Frontal cortex (tissue), 4 donors: ENCODE data around the gene SEMA3B. TPM values are rescaled to one million over a fixed set of nuclear protein-coding genes. Genes with fewer than 3 reads are reported as not detected.
"Not testable (repeated sequence)": the region's sequence is repeated elsewhere in the genome, so short reads cannot be mapped to it uniquely, and the experiment has no call there.

Experiments
- DNase-seq, 2 donors: peaks; one replicate each; pipeline ENCODE4 v3.0.0; 2012; ENCODE audit warnings: low spot score in 2 of 2
- FAIRE-seq: peaks from 2 replicates; lab custom pipeline; 2012; peaks lifted over from hg19 to GRCh38; lab: Jason Lieb, UNC
- total RNA-seq: library from RNA; depleted of rRNA; stranded (reverse); fragments of >200 nt; gene quantifications from one replicate; pipeline ENCODE4 v1.2.3, GENCODE V29; 2014
- donor health status: control.
- donor health status: control.
- donor health status: control.

SEMA3B gene
- total RNA-seq, 1 donor from 2014 or later: 2.4 TPM

- FAIRE-seq: no peak
- DNase-seq: no peak
These were observed 31.8 kb upstream of the SEMA3B start for GRCh38 chr3:50237133-50237651.

DNA sequence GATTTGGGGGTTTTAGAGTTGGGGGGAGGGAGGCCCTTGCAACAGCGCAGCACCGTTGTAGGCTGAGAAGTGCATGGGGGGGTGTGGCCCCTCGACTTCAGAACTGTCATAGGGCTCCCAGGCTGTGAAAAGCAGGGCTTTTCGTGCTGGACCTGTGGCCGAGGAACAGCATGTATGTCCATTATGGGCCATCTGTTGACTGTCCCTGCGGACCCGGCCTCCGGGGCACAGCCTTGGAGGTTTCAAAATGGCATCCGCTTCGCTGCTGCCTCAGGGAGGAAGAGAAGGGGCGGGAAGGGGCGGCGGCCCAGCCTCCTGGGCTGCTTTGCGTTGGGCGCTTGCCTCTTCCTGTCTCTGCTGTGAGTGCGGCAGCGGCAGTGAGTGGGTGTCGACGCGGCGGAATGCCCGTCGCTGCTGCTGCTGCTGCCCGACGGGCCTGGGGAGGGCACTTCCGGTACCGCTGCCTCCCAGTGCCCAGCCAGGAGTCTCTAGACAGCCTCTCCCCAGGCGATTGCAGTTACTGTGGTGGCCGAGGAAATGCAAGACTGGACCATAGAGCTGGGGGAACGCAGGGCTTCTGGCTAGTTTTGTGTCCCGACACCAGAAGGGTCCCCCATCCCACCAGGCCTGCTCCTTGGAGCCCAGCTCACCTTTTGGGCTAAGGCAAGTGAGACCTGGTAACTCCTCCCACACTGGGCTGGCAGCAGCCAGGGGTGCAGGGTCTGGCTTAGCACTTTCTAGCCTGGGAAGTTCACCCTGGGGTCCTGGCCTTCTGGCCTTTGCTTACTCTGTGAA lies 31.0 kb upstream of the SEMA3B start:
- no peak for FAIRE-seq

GRCh38 chr3:50238549-50239026 lies 30.4 kb upstream of the SEMA3B start:
- DNase-seq (peak; percentile 68 to 75), FAIRE-seq (no peak)

More for the DNA sequence above, 31.0 kb upstream of the SEMA3B start:
- DNase-seq: peak; percentile 68 to 76

- FAIRE-seq: no peak
These were observed 29.3 kb upstream of the SEMA3B start for GRCh38 chr3:50239649-50240048.

DNA sequence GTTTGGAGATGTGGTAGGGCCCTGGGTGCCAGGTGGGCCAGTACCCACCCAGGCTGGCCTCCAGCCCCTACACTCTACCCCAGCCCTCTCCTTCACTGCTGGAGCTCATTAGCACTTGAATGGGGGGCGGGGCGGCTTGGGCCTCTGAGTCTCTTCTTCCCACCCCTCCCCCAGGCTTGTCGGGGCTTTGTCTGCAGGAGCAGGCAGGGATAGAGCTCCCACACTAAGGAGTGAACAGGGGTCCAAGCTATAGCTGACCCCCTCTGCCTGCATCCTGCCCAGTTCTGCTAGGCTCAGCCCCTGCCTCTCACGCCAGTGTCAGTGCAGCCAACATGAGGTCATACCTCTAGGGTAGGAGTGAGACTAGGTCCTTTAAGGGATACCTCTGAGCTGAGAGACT lies 27.8 kb upstream of the SEMA3B start:
- FAIRE-seq (no peak), DNase-seq (no peak)

More at GRCh38 chr3:50239649-50240048, 29.3 kb upstream of the SEMA3B start:
- no peak for DNase-seq

DNA sequence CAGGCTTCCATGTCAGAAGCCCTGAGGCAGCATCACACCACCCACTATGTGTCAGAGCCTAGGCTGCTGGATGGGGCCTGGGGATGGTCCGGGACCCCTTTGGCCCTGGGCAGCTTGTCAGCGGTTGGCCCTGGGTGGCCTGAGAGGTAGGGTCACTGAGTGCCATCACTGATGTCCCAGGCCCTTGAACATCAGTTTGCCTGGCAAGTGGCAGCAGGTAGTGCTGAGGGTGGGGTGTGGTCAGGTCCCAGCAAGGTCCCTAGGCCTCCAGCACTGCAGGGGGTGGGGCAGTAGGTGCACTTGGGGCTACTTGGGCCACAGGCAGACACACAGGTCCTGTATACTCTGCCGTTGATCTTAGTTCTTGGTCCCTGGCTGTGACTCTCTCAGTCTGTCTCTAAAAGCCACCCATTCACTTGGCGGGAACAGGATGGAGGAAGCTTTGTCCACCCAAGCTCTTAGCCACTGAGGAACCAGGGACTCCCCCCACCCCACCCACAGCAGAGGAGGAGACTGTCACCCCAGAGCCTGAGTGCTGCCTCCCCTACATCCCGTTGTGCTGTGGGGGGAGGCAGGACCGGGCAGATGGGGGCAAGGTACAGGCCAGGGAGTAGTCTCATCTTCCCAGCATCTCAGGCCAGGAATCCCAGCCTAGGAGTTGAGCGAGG lies 27.1 kb upstream of the SEMA3B start:
- DNase-seq (no peak), FAIRE-seq (no peak)

GRCh38 chr3:50242381-50242770 lies 26.6 kb upstream of the SEMA3B start:
- FAIRE-seq: no peak
- no peak for DNase-seq

DNA sequence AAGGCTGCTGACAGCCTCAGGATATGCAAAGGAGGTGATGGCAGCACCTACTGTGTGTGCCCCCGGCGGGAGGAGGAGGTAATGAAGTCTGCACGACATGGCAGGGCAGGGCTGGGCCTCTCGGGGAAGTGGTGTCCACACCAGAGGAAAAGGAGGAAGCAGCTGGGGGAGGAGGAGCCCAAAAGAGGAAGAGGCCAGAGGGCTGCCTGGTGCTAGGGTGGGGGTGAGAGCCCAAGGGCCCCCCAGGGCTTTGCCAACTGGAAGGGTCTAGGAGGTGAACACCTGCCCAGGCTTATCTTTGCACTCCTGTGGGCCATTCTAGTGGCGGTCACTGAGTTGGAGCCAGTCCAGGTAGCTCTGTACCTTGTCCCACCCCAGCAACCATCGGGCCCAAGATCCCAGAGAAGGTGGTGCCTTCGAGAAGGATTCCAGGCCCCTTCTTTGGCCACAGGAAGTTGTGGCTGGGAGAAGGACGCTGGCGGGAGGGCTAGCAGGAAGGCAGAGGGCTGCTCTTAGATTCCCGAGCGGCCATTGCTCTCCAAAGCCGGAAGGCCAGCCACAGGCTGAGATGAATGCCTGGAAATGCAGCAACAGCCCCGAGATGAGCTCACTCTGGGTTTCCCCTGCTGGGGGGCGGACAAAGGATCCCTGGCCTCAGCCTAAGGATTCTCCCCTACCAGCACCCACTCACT lies 25.9 kb upstream of the SEMA3B start:
- FAIRE-seq (no peak), DNase-seq (no peak)

- no peak for DNase-seq
- no peak for FAIRE-seq
These were observed 25.4 kb upstream of the SEMA3B start for GRCh38 chr3:50243543-50243895.

DNA sequence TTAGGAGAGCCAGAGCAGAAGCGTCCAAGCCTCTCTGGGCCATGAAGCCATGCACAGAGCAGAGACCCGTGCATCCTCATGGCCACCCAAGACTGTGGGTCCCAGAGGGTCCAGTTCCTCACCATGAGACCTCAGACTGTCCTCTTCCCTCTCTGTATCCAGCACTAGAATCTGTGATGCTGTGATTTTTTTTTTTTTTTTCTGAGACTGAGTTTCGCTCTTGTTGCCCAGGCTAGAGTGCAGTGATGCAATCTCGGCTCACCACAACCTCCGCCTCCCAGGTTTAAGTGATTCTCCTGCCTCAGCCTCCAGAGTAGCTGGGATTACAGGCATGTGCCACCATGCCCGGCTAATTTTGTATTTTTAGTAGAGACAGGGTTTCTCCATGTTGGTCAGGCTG lies 24.1 kb upstream of the SEMA3B start:
- not testable (repeated sequence) for DNase-seq, FAIRE-seq

DNA sequence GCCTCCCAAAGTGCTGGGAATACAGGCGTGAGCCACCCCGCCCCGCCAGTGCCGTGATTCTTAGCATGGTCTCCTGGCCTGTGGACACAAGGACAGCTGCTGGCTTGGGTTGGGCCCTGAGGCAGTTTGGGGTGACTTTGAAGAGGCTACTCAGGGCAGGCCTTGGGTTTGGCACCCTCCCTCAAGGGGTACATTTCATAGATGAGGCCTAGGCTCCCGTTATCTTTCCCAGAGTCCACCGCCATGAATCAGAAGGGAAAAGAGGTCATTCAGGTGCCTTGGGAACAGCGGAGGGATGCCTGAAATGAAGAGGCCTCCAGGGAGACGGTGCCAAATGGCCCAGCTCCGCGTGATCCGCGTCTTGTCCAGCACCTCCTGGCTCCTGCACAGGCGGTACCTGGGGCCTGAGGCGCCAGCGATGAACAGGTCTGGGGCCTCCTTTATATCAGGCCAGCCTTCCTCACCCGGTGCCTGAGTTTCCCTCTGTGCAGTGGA lies 23.6 kb upstream of the SEMA3B start:
- no peak for DNase-seq

DNA sequence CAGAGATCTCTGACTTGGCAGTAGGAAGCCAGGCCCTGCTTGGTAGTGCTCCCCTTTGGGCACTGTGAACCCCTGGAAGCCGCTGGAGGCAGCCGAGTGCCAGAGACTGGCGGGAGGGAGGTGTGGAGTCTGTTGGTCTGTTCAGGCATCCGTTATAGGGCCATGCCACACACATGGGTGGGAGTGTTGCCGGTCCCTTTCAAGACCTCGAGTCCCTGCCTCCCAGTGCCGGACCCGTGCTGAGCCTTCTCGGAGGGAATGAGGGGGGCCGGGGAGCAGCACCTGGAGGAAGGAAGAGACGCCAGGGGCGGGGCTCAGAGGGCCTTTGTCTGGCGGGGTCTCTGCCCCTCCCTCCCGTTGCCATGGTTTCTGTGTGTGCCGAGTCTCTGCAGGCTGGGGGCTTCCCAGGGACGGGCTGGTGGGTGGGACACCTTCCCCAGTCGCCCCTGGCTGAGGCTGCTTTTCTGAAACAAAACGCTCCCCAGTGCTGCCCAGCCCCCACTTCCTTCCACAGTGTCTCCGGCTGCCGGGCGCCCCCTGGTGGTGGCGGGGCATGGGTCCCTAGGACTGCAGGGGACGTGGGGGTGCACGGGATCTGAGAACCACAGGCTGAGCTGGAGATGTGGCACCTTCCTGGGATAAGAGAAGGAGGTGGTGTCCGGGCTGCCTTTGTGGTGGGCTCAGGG lies 23.0 kb upstream of the SEMA3B start:
- FAIRE-seq (no peak), DNase-seq (peak; percentile 61 to 78)

More for the DNA sequence above, 23.6 kb upstream of the SEMA3B start:
- FAIRE-seq: no peak

GRCh38 chr3:50246517-50246954 lies 22.4 kb upstream of the SEMA3B start:
- FAIRE-seq (no peak), DNase-seq (no peak)

DNA sequence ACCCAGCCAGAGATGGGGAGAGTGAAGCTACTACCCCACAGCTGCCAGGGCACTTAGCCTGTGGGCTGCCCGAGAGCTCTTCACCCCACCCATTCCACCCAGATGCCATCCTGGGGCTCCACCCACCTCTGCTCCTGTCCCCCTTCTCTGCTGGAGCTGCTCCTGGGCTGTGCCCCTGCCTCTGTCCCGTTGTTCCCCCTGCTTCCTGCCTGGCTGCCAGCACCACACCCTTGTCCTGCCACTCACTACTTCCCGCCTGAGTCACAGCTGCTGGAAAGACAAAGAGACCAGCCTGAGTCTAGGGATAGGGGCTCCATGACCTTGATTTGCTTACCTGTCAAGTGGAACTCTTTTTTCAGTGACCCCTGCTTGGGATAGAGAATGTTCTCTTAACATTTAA lies 20.6 kb upstream of the SEMA3B start:
- DNase-seq (no peak), FAIRE-seq (no peak)

GRCh38 chr3:50249457-50249856 lies 19.5 kb upstream of the SEMA3B start:
- no peak for DNase-seq
- no peak for FAIRE-seq

GRCh38 chr3:50250514-50250913 lies 18.4 kb upstream of the SEMA3B start:
- FAIRE-seq (no peak), DNase-seq (no peak)

- DNase-seq: no peak
- FAIRE-seq: no peak
These were observed 17.7 kb upstream of the SEMA3B start for GRCh38 chr3:50251220-50251619.

DNA sequence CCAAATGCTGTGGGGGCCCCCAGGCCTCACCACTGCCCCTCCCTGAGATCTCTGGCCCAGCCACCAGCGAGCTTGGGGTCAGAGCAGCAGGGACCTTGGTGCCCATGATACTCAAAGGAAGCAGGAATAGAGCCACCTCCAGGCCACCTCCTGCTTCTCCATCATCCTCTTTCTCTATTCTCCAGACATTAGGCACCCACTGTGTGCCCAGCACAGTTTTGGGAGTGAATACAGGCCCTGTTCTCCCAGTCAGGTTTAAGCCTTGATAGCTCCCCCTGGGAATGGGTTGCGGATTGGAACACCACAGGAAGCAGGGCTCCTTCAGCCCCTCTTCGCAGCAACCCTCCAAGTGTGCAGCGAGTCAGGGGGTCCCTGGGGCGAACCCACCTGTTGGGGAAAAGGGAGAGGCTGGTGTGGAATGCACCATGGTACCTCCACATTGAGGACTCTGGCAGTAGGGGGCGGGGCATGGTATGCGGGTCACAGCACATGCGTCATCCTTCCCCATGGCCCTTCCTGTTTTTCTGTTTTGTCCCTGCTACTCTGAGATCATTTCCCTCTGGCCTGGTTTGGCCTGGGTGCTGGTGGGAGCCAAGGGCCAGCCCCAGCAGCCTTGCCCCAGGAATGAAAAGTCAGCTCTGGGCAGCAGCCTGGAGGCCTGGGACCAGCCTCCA lies 14.2 kb upstream of the SEMA3B start:
- peak; percentile 39 to 67 for DNase-seq

DNA sequence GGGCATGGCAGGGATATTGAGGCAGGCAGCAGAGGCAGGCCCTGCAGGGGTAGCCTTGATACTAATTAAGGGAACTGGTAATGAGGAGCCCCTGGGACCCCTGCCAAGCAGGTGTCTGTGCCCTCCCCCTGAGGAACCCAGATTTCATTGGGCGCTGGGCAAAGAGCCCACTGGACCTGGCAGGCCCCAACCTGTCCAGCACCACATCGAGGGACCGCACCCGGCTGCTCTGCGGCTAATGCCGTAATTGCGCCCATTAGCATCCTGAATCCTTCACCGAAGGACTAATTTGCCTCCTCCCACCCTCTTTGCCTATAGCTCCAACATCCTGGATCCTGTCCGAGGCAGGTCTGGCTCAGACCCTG lies 13.7 kb upstream of the SEMA3B start:
- FAIRE-seq: no peak
- no peak for DNase-seq

More for the DNA sequence above, 14.2 kb upstream of the SEMA3B start:
- FAIRE-seq: no peak
